Measurements from ENCODE around the gene TECTB.

The TECTB gene

GRCh38 chr10:112332509-112333228 lies 49.5 kb downstream of the TECTB start:
- H3K4me1 ChIP-seq (ENCODE audit: control insufficient read depth, insufficient read depth, low read length, poor library complexity, severe bottlenecking) = peaks cover 3% of the 10 kb centered on the region
- 95 to 97% methylated on average over 3 of the region's 5 CpGs for WGBS, 2 experiments (ENCODE audit: insufficient coverage in 2 of 2)
- H3K9me3 ChIP-seq (ENCODE audit: control insufficient read depth, low read length) = no peaks in the 10 kb centered on the region
- no peaks in the 10 kb centered on the region for H3K36me3 ChIP-seq (ENCODE audit: control insufficient read depth, insufficient read depth, low read length)
- H3K27ac ChIP-seq (ENCODE audit: low read depth, low read length, severe bottlenecking) = no peak overlapping the region
- H3K4me3 ChIP-seq (ENCODE audit: extremely low read depth, insufficient read depth, low read length, poor library complexity, severe bottlenecking) = no peak overlapping the region

GRCh38 chr10:112333452-112333851 lies 50.3 kb downstream of the TECTB start:
- H3K27ac ChIP-seq (ENCODE audit: low read depth, low read length, severe bottlenecking) = no peak overlapping the region
- no peak overlapping the region for H3K4me3 ChIP-seq (ENCODE audit: extremely low read depth, insufficient read depth, low read length, poor library complexity, severe bottlenecking)
- peaks cover 3% of the 10 kb centered on the region for H3K4me1 ChIP-seq (ENCODE audit: control insufficient read depth, insufficient read depth, low read length, poor library complexity, severe bottlenecking)
- no peaks in the 10 kb centered on the region for H3K9me3 ChIP-seq (ENCODE audit: control insufficient read depth, low read length)
- H3K36me3 ChIP-seq (ENCODE audit: control insufficient read depth, insufficient read depth, low read length) = no peaks in the 10 kb centered on the region
- 88 to 93% methylated on average over 3 of the region's 4 CpGs for WGBS, 2 experiments (ENCODE audit: insufficient coverage in 2 of 2)

GRCh38 chr10:112335111-112335867 lies 52.1 kb downstream of the TECTB start:
- Histone ChIP-seq H3K27ac (ENCODE audit: low read depth, low read length, severe bottlenecking) (peak overlapping the region; percentile 16), H3K4me1 (ENCODE audit: control insufficient read depth, insufficient read depth, low read length, poor library complexity, severe bottlenecking) (peaks cover 3% of the 10 kb centered on the region), H3K9me3 (ENCODE audit: control insufficient read depth, low read length) (no peaks in the 10 kb centered on the region), H3K36me3 (ENCODE audit: control insufficient read depth, insufficient read depth, low read length) (no peaks in the 10 kb centered on the region), H3K4me3 (ENCODE audit: extremely low read depth, insufficient read depth, low read length, poor library complexity, severe bottlenecking) (no peak overlapping the region)
- 70 to 83% methylated on average over 2 of the region's 5 CpGs for WGBS, 2 experiments (ENCODE audit: insufficient coverage in 2 of 2)

GRCh38 chr10:112335868-112336265 lies 52.7 kb downstream of the TECTB start:
- peak overlapping the region; percentile 16 for H3K27ac ChIP-seq (ENCODE audit: low read depth, low read length, severe bottlenecking)

GRCh38 chr10:112336556-112337201 lies 53.5 kb downstream of the TECTB start:
- Histone ChIP-seq H3K27ac (ENCODE audit: low read depth, low read length, severe bottlenecking) (no peak overlapping the region), H3K4me1 (ENCODE audit: control insufficient read depth, insufficient read depth, low read length, poor library complexity, severe bottlenecking) (peaks cover 3% of the 10 kb centered on the region), H3K4me3 (ENCODE audit: extremely low read depth, insufficient read depth, low read length, poor library complexity, severe bottlenecking) (no peak overlapping the region), H3K9me3 (ENCODE audit: control insufficient read depth, low read length) (no peaks in the 10 kb centered on the region), H3K36me3 (ENCODE audit: control insufficient read depth, insufficient read depth, low read length) (no peaks in the 10 kb centered on the region)
- 100% methylated on average over 1 of the region's 5 CpGs; no CpG with 5 or more reads in 1 of the 2 experiments for WGBS, 2 experiments (ENCODE audit: insufficient coverage in 2 of 2)

More at GRCh38 chr10:112335868-112336265, 52.7 kb downstream of the TECTB start:
- 96 to 98% methylated on average over 4 of the region's 4 CpGs for WGBS, 2 experiments (ENCODE audit: insufficient coverage in 2 of 2)
- no peaks in the 10 kb centered on the region for H3K36me3 ChIP-seq (ENCODE audit: control insufficient read depth, insufficient read depth, low read length)
- H3K9me3 ChIP-seq (ENCODE audit: control insufficient read depth, low read length) = no peaks in the 10 kb centered on the region
- H3K4me3 ChIP-seq (ENCODE audit: extremely low read depth, insufficient read depth, low read length, poor library complexity, severe bottlenecking) = no peak overlapping the region
- H3K4me1 ChIP-seq (ENCODE audit: control insufficient read depth, insufficient read depth, low read length, poor library complexity, severe bottlenecking) = peaks cover 3% of the 10 kb centered on the region

- no peaks in the 10 kb centered on the region for H3K9me3 ChIP-seq (ENCODE audit: control insufficient read depth, low read length)
- no peak overlapping the region for H3K27ac ChIP-seq (ENCODE audit: low read depth, low read length, severe bottlenecking)
- no peak overlapping the region for H3K4me3 ChIP-seq (ENCODE audit: extremely low read depth, insufficient read depth, low read length, poor library complexity, severe bottlenecking)
- no peaks in the 10 kb centered on the region for H3K4me1 ChIP-seq (ENCODE audit: control insufficient read depth, insufficient read depth, low read length, poor library complexity, severe bottlenecking)
- H3K36me3 ChIP-seq (ENCODE audit: control insufficient read depth, insufficient read depth, low read length) = no peaks in the 10 kb centered on the region
- 76 to 100% methylated on average over 3 of the region's 3 CpGs for WGBS, 2 experiments (ENCODE audit: insufficient coverage in 2 of 2)
Measured at GRCh38 chr10:112338957-112339356, 55.8 kb downstream of the TECTB start.

GRCh38 chr10:112340601-112341000 lies 57.4 kb downstream of the TECTB start:
- Histone ChIP-seq H3K4me1 (ENCODE audit: control insufficient read depth, insufficient read depth, low read length, poor library complexity, severe bottlenecking) (peaks cover 2% of the 10 kb centered on the region), H3K9me3 (ENCODE audit: control insufficient read depth, low read length) (no peaks in the 10 kb centered on the region), H3K27ac (ENCODE audit: low read depth, low read length, severe bottlenecking) (no peak overlapping the region), H3K4me3 (ENCODE audit: extremely low read depth, insufficient read depth, low read length, poor library complexity, severe bottlenecking) (no peak overlapping the region), H3K36me3 (ENCODE audit: control insufficient read depth, insufficient read depth, low read length) (no peaks in the 10 kb centered on the region)
- WGBS, 2 experiments (ENCODE audit: insufficient coverage in 2 of 2) = 95 to 100% methylated on average over 2 of the region's 2 CpGs

- Histone ChIP-seq H3K36me3 (ENCODE audit: control insufficient read depth, insufficient read depth, low read length) (no peaks in the 10 kb centered on the region), H3K9me3 (ENCODE audit: control insufficient read depth, low read length) (no peaks in the 10 kb centered on the region), H3K4me3 (ENCODE audit: extremely low read depth, insufficient read depth, low read length, poor library complexity, severe bottlenecking) (no peak overlapping the region), H3K27ac (ENCODE audit: low read depth, low read length, severe bottlenecking) (no peak overlapping the region), H3K4me1 (ENCODE audit: control insufficient read depth, insufficient read depth, low read length, poor library complexity, severe bottlenecking) (peaks cover 2% of the 10 kb centered on the region)
- WGBS, 2 experiments (ENCODE audit: insufficient coverage in 2 of 2) = 85 to 97% methylated on average over 4 to 5 of the region's 5 CpGs
Measured at GRCh38 chr10:112343056-112343806, 60.0 kb downstream of the TECTB start.

GRCh38 chr10:112344261-112344660 lies 61.1 kb downstream of the TECTB start:
- H3K9me3 ChIP-seq (ENCODE audit: control insufficient read depth, low read length) = no peaks in the 10 kb centered on the region
- no peak overlapping the region for H3K27ac ChIP-seq (ENCODE audit: low read depth, low read length, severe bottlenecking)
- 95 to 99% methylated on average over 5 of the region's 6 CpGs for WGBS, 2 experiments (ENCODE audit: insufficient coverage in 2 of 2)
- H3K36me3 ChIP-seq (ENCODE audit: control insufficient read depth, insufficient read depth, low read length) = no peaks in the 10 kb centered on the region
- H3K4me1 ChIP-seq (ENCODE audit: control insufficient read depth, insufficient read depth, low read length, poor library complexity, severe bottlenecking) = peaks cover 2% of the 10 kb centered on the region
- H3K4me3 ChIP-seq (ENCODE audit: extremely low read depth, insufficient read depth, low read length, poor library complexity, severe bottlenecking) = no peak overlapping the region

GRCh38 chr10:112345202-112345601 lies 62.0 kb downstream of the TECTB start:
- H3K4me1 ChIP-seq (ENCODE audit: control insufficient read depth, insufficient read depth, low read length, poor library complexity, severe bottlenecking) = peaks cover 2% of the 10 kb centered on the region
- 100% methylated on average over 1 of the region's 3 CpGs; no CpG with 5 or more reads in 1 of the 2 experiments for WGBS, 2 experiments (ENCODE audit: insufficient coverage in 2 of 2)
- no peak overlapping the region for H3K27ac ChIP-seq (ENCODE audit: low read depth, low read length, severe bottlenecking)
- H3K36me3 ChIP-seq (ENCODE audit: control insufficient read depth, insufficient read depth, low read length) = no peaks in the 10 kb centered on the region
- H3K9me3 ChIP-seq (ENCODE audit: control insufficient read depth, low read length) = no peaks in the 10 kb centered on the region
- no peak overlapping the region for H3K4me3 ChIP-seq (ENCODE audit: extremely low read depth, insufficient read depth, low read length, poor library complexity, severe bottlenecking)
